Neuronal stem cell (in vitro differentiated cells): ENCODE results near the gene MGRN1.

Source experiments
- DNase-seq: peaks from one replicate; pipeline ENCODE4 v3.0.0-alpha.2; 2013; ENCODE audit warnings: low spot score
- H2AFZ ChIP-seq: one replicate; pipeline ENCODE4 v1.6.1; 2013; ENCODE audit warnings: mild to moderate bottlenecking, low read length, inconsistent platforms
- H2AK5ac ChIP-seq: 2 replicates; pipeline ENCODE4 v1.6.1; 2013; ENCODE audit warnings: low read depth, mild to moderate bottlenecking, inconsistent platforms, low read length, moderate library complexity, mixed read lengths
- H2BK120ac ChIP-seq: 2 replicates; pipeline ENCODE4 v1.6.1; 2013; ENCODE audit warnings: low read depth, mild to moderate bottlenecking, inconsistent platforms, low read length, moderate library complexity, mixed read lengths
- H2BK12ac ChIP-seq: one replicate; pipeline ENCODE4 v1.6.1; 2013; ENCODE audit warnings: low read length, inconsistent platforms
- H2BK15ac ChIP-seq: 2 replicates; pipeline ENCODE4 v1.6.1; 2013; ENCODE audit warnings: mild to moderate bottlenecking, low read length, inconsistent platforms, mixed read lengths
- H2BK5ac ChIP-seq: one replicate; pipeline ENCODE4 v1.6.1; 2013; ENCODE audit warnings: inconsistent platforms, mild to moderate bottlenecking, low read length, moderate library complexity
- H3K14ac ChIP-seq: one replicate; pipeline ENCODE4 v1.6.1; 2013; ENCODE audit warnings: low read length, inconsistent platforms
- H3K18ac ChIP-seq: 2 replicates; pipeline ENCODE4 v1.6.1; 2013; ENCODE audit warnings: low read length, inconsistent platforms
- H3K23ac ChIP-seq: 2 replicates; pipeline ENCODE4 v1.6.1; 2013; ENCODE audit warnings: low read depth, mild to moderate bottlenecking, mixed read lengths, low read length, inconsistent platforms; ENCODE audit not compliant: poor library complexity
- H3K27ac ChIP-seq: replicated peaks from 3 replicates; pipeline ENCODE4 v1.5.1; 2013; ENCODE audit warnings: low read length, inconsistent platforms
- H3K27me3 ChIP-seq, 3 experiments: 2 replicates each; pipeline ENCODE4 v1.6.1; 2013; ENCODE audit warnings: low read length in 3 of 3, mild to moderate bottlenecking in 2 of 3, inconsistent platforms in 1 of 3, low read depth in 1 of 3, mixed read lengths in 1 of 3, moderate library complexity in 1 of 3; ENCODE audit not compliant: control insufficient read depth in 3 of 3, insufficient read depth in 3 of 3
- H3K36me3 ChIP-seq, 2 donors: replicated peaks in 1 of 2; 2 replicates each; pipeline ENCODE4 v1.6.1; 2013; ENCODE audit warnings: low read length in 2 of 2; ENCODE audit not compliant: control insufficient read depth in 2 of 2, insufficient read depth in 2 of 2
- H3K4ac ChIP-seq: 2 replicates; pipeline ENCODE4 v1.6.1; 2013; ENCODE audit warnings: inconsistent platforms, mild to moderate bottlenecking, low read length, moderate library complexity
- H3K4me1 ChIP-seq, 2 donors: 1 replicate in 1 of 2; 2 replicates in 1 of 2; pipeline ENCODE4 v1.6.1; 2013; ENCODE audit warnings: low read length in 2 of 2, low read depth in 1 of 2; ENCODE audit not compliant: control insufficient read depth in 2 of 2, insufficient read depth in 1 of 2
- H3K4me2 ChIP-seq: one replicate; pipeline ENCODE4 v1.6.1; 2013; ENCODE audit warnings: mild to moderate bottlenecking, low read length, inconsistent platforms; ENCODE audit not compliant: insufficient read depth, poor library complexity, severe bottlenecking
- H3K4me3 ChIP-seq, 2 donors: 2 replicates each; pipeline ENCODE4 v1.5.1; 2013; ENCODE audit warnings: low read length in 2 of 2, mild to moderate bottlenecking in 2 of 2, inconsistent platforms in 1 of 2, moderate library complexity in 1 of 2
- H3K79me1 ChIP-seq: one replicate; pipeline ENCODE4 v1.6.1; 2013; ENCODE audit warnings: low read depth, mild to moderate bottlenecking, inconsistent platforms, low read length, moderate library complexity
- H3K9ac ChIP-seq: one replicate; pipeline ENCODE4 v1.6.1; 2013; ENCODE audit warnings: mild to moderate bottlenecking, low read depth, low read length, inconsistent platforms; ENCODE audit not compliant: poor library complexity
- H3K9me3 ChIP-seq, 2 donors: replicated peaks in 1 of 2; 2 replicates each; pipeline versions ENCODE3 to v1.6.1; 2013; ENCODE audit warnings: low read length in 2 of 2, mild to moderate bottlenecking in 2 of 2, inconsistent platforms in 1 of 2, low read depth in 1 of 2, mixed read lengths in 1 of 2, moderate library complexity in 1 of 2; ENCODE audit not compliant: control insufficient read depth in 2 of 2, insufficient read depth in 1 of 2
- H4K8ac ChIP-seq: one replicate; pipeline ENCODE4 v1.6.1; 2013; ENCODE audit warnings: low read depth, mild to moderate bottlenecking, inconsistent platforms, low read length, moderate library complexity
- H4K91ac ChIP-seq: one replicate; pipeline ENCODE4 v1.6.1; 2013; ENCODE audit warnings: low read length, low read depth, mild to moderate bottlenecking, inconsistent platforms; ENCODE audit not compliant: poor library complexity
- WGBS, 2 donors: extraction: QIAGEN DNeasy Blood & Tissue Kit; methylation state at CpG; one replicate each; pipeline ENCODE4 v1.1.7; 2013; ENCODE audit warnings: missing lambda C conversion rate in 2 of 2, mixed read lengths in 1 of 2; ENCODE audit not compliant: insufficient read length in 2 of 2, insufficient replicate concordance in 1 of 2; ENCODE audit errors: extremely low coverage in 2 of 2; 5-methylcytosine and 5-hydroxymethylcytosine counted together

The MGRN1 gene

GRCh38 chr16:4593086-4593485 lies 31.5 kb upstream of the MGRN1 start:
- Histone ChIP-seq H3K9ac (peak overlapping the region; percentile 71), H3K9me3 (peaks cover 0 to 3% of the 10 kb centered on the region in 2 donors), H3K36me3 (peaks cover 0 to 1% of the 10 kb centered on the region in 2 donors), H3K4me2 (no peak overlapping the region), H3K27ac (no peak overlapping the region), H2BK5ac (no peak overlapping the region), H2BK12ac (no peak overlapping the region), H3K79me1 (peaks cover 2% of the 10 kb centered on the region), H3K18ac (no peak overlapping the region), H3K4me1 (peaks cover 4 to 6% of the 10 kb centered on the region in 2 donors), H3K27me3 (no peaks in the 10 kb centered on the region), H4K8ac (no peak overlapping the region), H3K23ac (peak overlapping the region; percentile 16), H2AFZ (peak overlapping the region; percentile 58), H2AK5ac (peak overlapping the region; percentile 12), H3K4me3 (no peak overlapping the region), H2BK120ac (no peak overlapping the region), H2BK15ac (no peak overlapping the region), H3K14ac (no peak overlapping the region), H3K4ac (no peak overlapping the region), H4K91ac (no peak overlapping the region)
- DNase-seq, result no peak
- no CpG with 5 or more reads among the region's 16 CpGs for WGBS, 2 donors

GRCh38 chr16:4594433-4595410 lies 29.9 kb upstream of the MGRN1 start:
- H3K9ac ChIP-seq, result no peak overlapping the region
- H3K4ac ChIP-seq, result peak overlapping the region; percentile 1
- no peak overlapping the region for H3K27ac ChIP-seq
- DNase-seq, result no peak
- peaks cover 2% of the 10 kb centered on the region for H3K79me1 ChIP-seq
- H3K18ac ChIP-seq, result peak overlapping the region; percentile 60
- no peaks in the 10 kb centered on the region for H3K9me3 ChIP-seq
- peaks cover 4 to 6% of the 10 kb centered on the region in 2 donors for H3K4me1 ChIP-seq
- H2BK120ac ChIP-seq, result no peak overlapping the region
- no CpG with 5 or more reads among the region's 38 CpGs for WGBS, 2 donors
- peaks cover 0 to 1% of the 10 kb centered on the region in 2 donors for H3K36me3 ChIP-seq
- H2BK15ac ChIP-seq, result peak overlapping the region; percentile 87
- H2BK5ac ChIP-seq, result no peak overlapping the region
- no peak overlapping the region for H2AFZ ChIP-seq
- H3K23ac ChIP-seq, result peak overlapping the region; percentile 18
- no peak overlapping the region for H3K14ac ChIP-seq
- H3K4me2 ChIP-seq, result no peak overlapping the region
- H2BK12ac ChIP-seq, result no peak overlapping the region
- H3K27me3 ChIP-seq, result no peaks in the 10 kb centered on the region
- no peak overlapping the region for H4K8ac ChIP-seq
- no peak overlapping the region for H4K91ac ChIP-seq
- H3K4me3 ChIP-seq, result no peak overlapping the region
- peak overlapping the region; percentile 85 for H2AK5ac ChIP-seq

- peaks cover 2% of the 10 kb centered on the region for H3K79me1 ChIP-seq
- no peak overlapping the region for H2BK120ac ChIP-seq
- no peak overlapping the region for H4K91ac ChIP-seq
- no peak overlapping the region for H2BK12ac ChIP-seq
- no peak overlapping the region for H3K4me3 ChIP-seq
- no CpG with 5 or more reads among the region's 9 CpGs for WGBS, 2 donors
- no peaks in the 10 kb centered on the region for H3K27me3 ChIP-seq
- no peak overlapping the region for H4K8ac ChIP-seq
- H3K4me2 ChIP-seq, result peak overlapping the region; percentile 2
- H3K18ac ChIP-seq, result no peak overlapping the region
- H3K14ac ChIP-seq, result no peak overlapping the region
- no peaks in the 10 kb centered on the region for H3K9me3 ChIP-seq
- no peak overlapping the region for H3K27ac ChIP-seq
- peak overlapping the region; percentile 7 for H2BK5ac ChIP-seq
- no peak overlapping the region for H2AFZ ChIP-seq
- no peak for DNase-seq
- H2BK15ac ChIP-seq, result no peak overlapping the region
- H3K23ac ChIP-seq, result no peak overlapping the region
- no peak overlapping the region for H2AK5ac ChIP-seq
- H3K4ac ChIP-seq, result peak overlapping the region; percentile 11
- H3K36me3 ChIP-seq, result peaks cover 0 to 1% of the 10 kb centered on the region in 2 donors
- H3K9ac ChIP-seq, result no peak overlapping the region
- H3K4me1 ChIP-seq, result peaks cover 15 to 17% of the 10 kb centered on the region in 2 donors
Measured at GRCh38 chr16:4597174-4597573, 27.5 kb upstream of the MGRN1 start.

GRCh38 chr16:4599037-4599436 lies 25.6 kb upstream of the MGRN1 start:
- no peaks in the 10 kb centered on the region for H3K79me1 ChIP-seq
- H3K9me3 ChIP-seq, result no peaks in the 10 kb centered on the region
- no peak overlapping the region for H2BK120ac ChIP-seq
- no peak overlapping the region for H3K4me3 ChIP-seq
- no peak overlapping the region for H3K9ac ChIP-seq
- no peak overlapping the region for H3K27ac ChIP-seq
- no peak overlapping the region for H3K18ac ChIP-seq
- peak overlapping the region; percentile 74 for H2AK5ac ChIP-seq
- no peak overlapping the region for H2AFZ ChIP-seq
- no peak for DNase-seq
- H2BK5ac ChIP-seq, result peak overlapping the region; percentile 71
- peak overlapping the region; percentile 56 for H2BK15ac ChIP-seq
- H4K91ac ChIP-seq, result no peak overlapping the region
- H4K8ac ChIP-seq, result no peak overlapping the region
- no CpG with 5 or more reads among the region's 10 CpGs for WGBS, 2 donors
- no peak overlapping the region for H3K4ac ChIP-seq
- H3K14ac ChIP-seq, result no peak overlapping the region
- no peaks in the 10 kb centered on the region for H3K27me3 ChIP-seq
- H3K4me1 ChIP-seq, result peaks cover 15% of the 10 kb centered on the region in 2 donors
- no peak overlapping the region for H2BK12ac ChIP-seq
- no peak overlapping the region for H3K4me2 ChIP-seq
- no peak overlapping the region for H3K23ac ChIP-seq
- no peaks in the 10 kb centered on the region for H3K36me3 ChIP-seq
